ENCODE results near the gene BIRC5.

BIRC5 gene

DNA sequence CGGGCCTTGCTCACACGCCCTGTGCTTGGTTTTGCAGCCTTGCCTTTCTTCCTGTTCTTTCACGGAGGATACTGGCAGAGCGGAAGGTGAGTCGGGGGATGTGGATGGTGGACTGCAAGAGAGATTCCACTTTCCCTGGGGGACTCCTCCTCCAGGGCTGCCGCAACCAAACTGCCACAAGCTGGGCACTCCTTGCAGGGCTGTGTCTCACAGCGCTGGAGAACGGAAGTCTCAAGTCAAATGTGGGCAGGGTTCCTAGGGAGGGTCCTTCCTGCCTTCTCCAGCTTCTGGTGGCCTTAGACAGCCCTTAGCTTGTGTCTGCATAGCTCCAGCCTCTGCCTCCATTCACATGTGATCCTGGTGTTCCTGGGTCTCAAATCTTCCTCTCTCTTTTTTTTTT is 11.4 kb upstream of the BIRC5 start:
- intact Hi-C loops (cut with DNase I; ENCODE audit: low total_unique reads) = no loop called here

DNA sequence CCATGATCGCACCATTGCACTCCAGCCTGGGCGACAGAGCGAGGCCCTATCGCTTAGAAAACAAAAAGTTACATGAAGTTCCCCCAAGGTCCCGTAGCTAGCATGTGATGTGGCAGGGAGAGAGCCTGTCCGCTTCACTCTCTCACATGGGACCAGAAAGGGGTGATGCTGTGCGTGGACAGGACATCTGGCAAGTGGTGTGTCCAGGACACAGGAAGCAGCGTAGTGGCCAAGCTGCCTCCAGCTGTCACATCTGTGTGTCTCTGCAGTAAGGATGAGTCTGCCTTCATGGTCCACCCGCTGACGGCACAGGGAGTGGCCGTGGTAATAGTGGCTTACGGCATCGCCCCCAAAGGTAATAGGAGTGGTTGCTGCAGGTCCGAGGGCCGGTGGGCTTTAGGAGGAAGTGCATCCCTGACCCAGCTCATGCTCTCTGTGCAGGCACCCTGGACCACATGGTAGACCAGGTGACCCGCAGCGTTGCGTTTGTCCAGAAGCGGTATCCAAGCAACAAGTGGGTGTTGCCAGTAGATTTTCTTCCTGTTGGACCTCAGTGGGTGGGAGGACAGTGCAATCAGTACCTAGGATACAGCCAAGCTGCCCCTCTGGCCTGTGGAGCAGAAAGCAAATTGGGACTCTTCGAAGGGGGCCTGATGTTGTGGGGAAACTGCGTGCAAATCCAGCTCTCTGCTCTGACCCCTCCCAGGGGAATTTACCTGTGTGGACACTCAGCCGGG is 9.5 kb upstream of the BIRC5 start:
- peaks cover 0 to 1% (median 0%) of the 10 kb centered on the region in 4 donors for H3K4me1 ChIP-seq
- no peaks in the 10 kb centered on the region for H3K27me3 ChIP-seq
- peaks cover 0 to 33% (median 5%) of the 10 kb centered on the region in 3 donors for H3K36me3 ChIP-seq
- no peak for DNase-seq
- H3K4me3 ChIP-seq = no peak overlapping the region
- intact Hi-C loops (cut with DNase I; ENCODE audit: low total_unique reads) = no loop called here
- H3K9me3 ChIP-seq = no peaks in the 10 kb centered on the region
- TF ChIP-seq, protein P1, sequence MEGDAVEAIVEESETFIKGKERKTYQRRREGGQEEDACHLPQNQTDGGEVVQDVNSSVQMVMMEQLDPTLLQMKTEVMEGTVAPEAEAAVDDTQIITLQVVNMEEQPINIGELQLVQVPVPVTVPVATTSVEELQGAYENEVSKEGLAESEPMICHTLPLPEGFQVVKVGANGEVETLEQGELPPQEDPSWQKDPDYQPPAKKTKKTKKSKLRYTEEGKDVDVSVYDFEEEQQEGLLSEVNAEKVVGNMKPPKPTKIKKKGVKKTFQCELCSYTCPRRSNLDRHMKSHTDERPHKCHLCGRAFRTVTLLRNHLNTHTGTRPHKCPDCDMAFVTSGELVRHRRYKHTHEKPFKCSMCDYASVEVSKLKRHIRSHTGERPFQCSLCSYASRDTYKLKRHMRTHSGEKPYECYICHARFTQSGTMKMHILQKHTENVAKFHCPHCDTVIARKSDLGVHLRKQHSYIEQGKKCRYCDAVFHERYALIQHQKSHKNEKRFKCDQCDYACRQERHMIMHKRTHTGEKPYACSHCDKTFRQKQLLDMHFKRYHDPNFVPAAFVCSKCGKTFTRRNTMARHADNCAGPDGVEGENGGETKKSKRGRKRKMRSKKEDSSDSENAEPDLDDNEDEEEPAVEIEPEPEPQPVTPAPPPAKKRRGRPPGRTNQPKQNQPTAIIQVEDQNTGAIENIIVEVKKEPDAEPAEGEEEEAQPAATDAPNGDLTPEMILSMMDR (IDR thresholded peaks at IDR 0.05) = no peak
- H3K27ac ChIP-seq = no peak overlapping the region

More for the DNA sequence above, 11.4 kb upstream of the BIRC5 start:
- no peak for DNase-seq
- H3K9me3 ChIP-seq = no peaks in the 10 kb centered on the region
- no peak overlapping the region for H3K4me3 ChIP-seq
- H3K4me1 ChIP-seq = peaks cover 0 to 11% (median 0%) of the 10 kb centered on the region in 4 donors
- TF ChIP-seq, protein P1 (IDR thresholded peaks at IDR 0.05) = no peak
- H3K36me3 ChIP-seq = peaks cover 0 to 33% (median 13%) of the 10 kb centered on the region in 3 donors
- H3K27me3 ChIP-seq = no peaks in the 10 kb centered on the region
- H3K27ac ChIP-seq = no peak overlapping the region

DNA sequence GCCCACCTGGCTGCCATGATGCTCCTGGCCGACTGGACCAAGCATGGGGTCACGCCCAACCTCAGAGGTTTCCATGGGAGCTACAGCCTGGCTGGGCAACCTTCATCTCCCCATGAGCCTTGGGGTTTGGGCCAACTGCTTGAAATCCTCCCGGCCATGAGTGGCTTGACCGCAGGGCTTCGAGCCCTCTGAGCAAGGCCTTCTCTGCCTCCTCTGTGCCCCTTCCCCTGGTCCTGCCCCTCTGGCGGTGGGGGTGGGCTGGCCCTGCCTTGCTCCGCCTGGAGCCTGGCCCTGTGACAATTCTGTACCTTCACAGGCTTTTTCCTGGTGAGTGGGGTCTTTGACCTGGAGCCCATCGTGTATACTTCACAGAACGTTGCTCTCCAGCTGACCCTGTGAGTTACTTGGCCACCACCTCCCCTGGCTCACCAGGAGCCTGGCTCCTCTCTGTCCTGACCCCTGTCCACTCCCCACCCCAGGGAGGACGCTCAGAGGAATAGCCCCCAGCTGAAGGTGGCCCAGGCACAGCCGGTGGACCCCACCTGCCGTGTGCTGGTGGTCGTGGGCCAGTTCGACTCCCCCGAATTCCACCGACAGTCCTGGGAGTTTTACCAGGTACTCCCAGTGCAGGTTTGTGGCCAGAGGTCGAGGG is 8.8 kb upstream of the BIRC5 start:
- Histone ChIP-seq H3K27ac (no peak overlapping the region), H3K9me3 (no peaks in the 10 kb centered on the region), H3K4me1 (no peaks in the 10 kb centered on the region), H3K27me3 (no peaks in the 10 kb centered on the region), H3K36me3 (peaks cover 0 to 33% (median 3%) of the 10 kb centered on the region in 3 donors), H3K4me3 (no peak overlapping the region)
- DNase-seq = no peak
- TF ChIP-seq, protein P1 (IDR thresholded peaks at IDR 0.05) = no peak
- intact Hi-C loops (cut with DNase I; ENCODE audit: low total_unique reads) = no loop called here

DNA sequence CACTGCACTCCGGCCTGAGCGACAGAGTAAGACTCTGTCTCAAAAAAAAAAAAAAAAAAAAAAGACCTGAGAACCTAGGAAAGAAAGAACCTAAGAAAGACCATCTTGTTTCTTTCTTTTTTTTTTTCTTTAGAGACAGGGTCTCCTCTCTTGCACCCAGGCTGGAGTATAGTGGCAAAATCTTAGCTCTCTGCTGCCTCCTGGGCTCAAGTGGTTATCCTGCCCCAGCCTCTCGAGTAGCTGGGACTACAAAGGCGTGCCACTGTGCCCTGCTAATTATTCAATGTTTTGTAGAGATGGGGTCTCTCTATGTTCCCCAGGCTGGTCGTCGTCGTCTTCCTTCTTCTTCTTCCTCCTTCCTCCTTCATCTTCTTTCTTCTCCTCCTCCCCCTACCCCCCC is 7.8 kb upstream of the BIRC5 start:
- TF ChIP-seq, protein P1 (IDR thresholded peaks at IDR 0.05) = no peak
- no peaks in the 10 kb centered on the region for H3K9me3 ChIP-seq
- no peaks in the 10 kb centered on the region for H3K4me1 ChIP-seq
- H3K27me3 ChIP-seq = no peaks in the 10 kb centered on the region
- H3K4me3 ChIP-seq = no peak overlapping the region
- intact Hi-C loops (cut with DNase I; ENCODE audit: low total_unique reads) = no loop called here
- no peak for DNase-seq
- peaks cover 0 to 33% (median 3%) of the 10 kb centered on the region in 3 donors for H3K36me3 ChIP-seq
- H3K27ac ChIP-seq = no peak overlapping the region

DNA sequence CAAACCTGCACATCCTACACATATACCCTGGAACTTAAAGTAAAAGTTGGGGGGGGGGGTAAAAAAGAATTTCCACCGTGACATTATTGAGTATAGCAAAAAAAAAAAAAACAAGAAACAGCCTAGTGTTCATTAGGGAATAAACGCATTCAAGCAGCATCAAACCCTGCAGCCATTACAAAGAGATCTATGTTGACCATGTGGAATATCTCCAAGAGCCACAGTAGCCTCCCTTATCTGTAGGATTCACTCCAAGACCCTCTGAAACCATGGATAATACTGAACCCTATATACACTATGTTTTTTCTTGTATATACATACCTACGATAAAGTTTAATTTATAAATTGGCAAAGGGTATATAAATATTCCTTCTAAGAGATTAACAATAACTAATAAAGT is 5.6 kb upstream of the BIRC5 start:
- DNase-seq = no peak
- H3K27me3 ChIP-seq = no peaks in the 10 kb centered on the region
- H3K9me3 ChIP-seq = no peaks in the 10 kb centered on the region
- H3K27ac ChIP-seq = no peak overlapping the region
- H3K4me1 ChIP-seq = no peaks in the 10 kb centered on the region
- peaks cover 0 to 26% (median 3%) of the 10 kb centered on the region in 3 donors for H3K36me3 ChIP-seq
- TF ChIP-seq, protein P1 (IDR thresholded peaks at IDR 0.05) = no peak
- intact Hi-C loops (cut with DNase I; ENCODE audit: low total_unique reads) = no loop called here
- no peak overlapping the region for H3K4me3 ChIP-seq
